GM21825 (cell line): ENCODE results near the gene VPS13D.
"Not testable (repeated sequence)": the region's sequence is repeated elsewhere in the genome, so short reads cannot be mapped to it uniquely, and the experiment has no call there.

ENCODE experiments used
- ATAC-seq: cut with Tn5 transposase; IDR thresholded peaks from one replicate; pipeline ENCODE4 v1.9.1; 2021; ENCODE audit warnings: mild to moderate bottlenecking, moderate library complexity; ENCODE audit not compliant: unreplicated experiment

Gene VPS13D

DNA sequence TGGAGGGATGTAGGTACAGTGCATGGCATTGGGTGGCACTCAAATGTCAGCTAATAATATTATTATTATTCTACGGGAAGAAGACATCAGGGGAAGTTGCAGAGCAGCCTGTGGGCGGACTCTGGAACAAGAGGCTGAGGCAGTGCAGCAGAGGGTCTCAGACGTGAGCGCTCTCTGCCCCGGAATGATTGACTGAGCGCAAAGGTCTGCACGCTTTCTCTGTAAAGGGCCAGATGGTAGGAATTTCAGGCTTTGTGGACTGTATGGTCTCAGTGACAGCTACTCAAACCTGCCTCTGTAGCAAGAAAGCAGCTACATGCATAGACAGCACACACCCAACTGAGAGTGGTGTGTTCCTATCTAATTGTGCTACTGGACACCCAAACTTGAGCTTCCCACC, 29.6 kb upstream of the VPS13D start:
- no peak for ATAC-seq

- ATAC-seq = no peak
These were observed 28.3 kb upstream of the VPS13D start for GRCh38 chr1:12201352-12202189.

DNA sequence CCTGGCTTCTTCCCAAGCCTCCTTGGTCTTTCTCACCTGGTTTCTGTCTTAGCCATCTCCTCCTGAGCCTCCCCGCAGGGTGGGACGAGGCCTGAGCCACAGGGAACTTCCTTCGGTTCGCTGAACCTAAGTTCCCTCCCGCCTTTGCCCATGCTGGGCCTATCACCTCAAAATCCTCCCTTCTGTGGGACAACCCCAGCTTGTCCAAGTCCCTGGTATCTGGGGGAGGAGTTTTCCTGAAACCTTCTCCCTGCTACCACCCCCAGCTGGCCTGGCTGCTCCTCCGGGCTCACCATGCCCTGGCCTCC, 27.7 kb upstream of the VPS13D start:
- no peak for ATAC-seq

DNA sequence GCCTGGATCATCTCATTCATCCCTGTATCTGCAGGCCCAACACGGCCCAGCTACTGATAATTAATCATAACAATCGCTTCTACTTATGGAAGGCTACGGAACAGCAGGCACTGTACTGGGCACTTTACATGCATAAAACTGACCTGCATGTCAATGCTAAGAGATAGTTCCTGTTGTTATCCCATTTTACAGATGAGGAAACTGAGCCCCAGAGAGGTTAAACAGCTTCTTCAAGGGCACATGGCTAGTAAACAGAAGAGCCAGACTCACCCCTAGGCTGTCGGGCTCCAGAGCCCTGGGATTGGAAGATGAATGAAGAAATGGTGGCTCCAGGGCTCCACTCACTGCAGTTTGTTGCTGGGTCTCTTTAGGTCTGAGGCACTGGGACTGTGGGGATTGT, 27.3 kb upstream of the VPS13D start:
- no peak for ATAC-seq

GRCh38 chr1:12203216-12204007, 26.4 kb upstream of the VPS13D start:
- ATAC-seq = no peak

GRCh38 chr1:12204140-12204539, 25.7 kb upstream of the VPS13D start:
- ATAC-seq = no peak

DNA sequence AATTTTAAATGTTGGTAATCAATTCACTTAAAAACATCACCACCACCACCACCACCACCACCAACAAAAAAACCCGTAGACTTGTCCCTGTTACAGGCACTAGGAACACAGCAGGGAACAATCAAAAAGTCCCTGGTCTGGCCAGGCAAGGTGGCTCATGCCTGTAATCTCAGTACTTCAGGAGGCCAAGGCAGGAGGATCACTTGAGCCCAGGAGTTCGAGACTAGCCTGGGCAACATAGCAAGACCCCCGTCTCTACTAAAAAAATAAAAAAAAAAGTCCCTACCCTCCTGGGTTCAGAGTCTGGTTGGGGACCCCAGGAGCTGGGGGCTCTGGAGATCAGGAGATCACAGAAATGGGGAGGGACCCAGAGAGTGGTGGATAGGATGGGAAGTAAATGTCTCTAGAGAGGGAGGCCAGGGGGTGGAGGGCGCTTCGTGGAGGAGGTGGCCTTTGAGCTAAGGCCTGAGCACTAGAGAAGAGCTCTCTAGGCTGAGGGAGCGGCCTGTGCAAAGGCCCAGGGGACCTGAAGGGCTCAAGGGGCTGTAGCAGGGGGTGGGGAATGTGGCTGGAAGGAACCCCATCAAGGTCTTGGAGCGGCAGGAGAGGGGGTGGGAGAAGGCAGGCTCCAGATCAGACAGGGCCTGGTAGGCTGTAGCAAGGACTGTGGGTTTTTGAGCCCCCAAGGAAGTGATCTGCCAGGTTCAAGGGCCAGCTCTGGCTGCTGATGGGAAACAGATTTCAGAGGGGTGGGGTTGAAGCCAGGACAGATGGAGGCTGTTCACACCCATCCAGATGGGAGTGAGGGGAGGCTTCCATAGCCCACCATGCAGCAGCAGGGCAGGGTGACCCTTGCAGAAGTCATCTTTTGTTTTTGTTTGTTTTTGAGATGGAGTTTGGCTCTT, 24.8 kb upstream of the VPS13D start:
- no peak for ATAC-seq

DNA sequence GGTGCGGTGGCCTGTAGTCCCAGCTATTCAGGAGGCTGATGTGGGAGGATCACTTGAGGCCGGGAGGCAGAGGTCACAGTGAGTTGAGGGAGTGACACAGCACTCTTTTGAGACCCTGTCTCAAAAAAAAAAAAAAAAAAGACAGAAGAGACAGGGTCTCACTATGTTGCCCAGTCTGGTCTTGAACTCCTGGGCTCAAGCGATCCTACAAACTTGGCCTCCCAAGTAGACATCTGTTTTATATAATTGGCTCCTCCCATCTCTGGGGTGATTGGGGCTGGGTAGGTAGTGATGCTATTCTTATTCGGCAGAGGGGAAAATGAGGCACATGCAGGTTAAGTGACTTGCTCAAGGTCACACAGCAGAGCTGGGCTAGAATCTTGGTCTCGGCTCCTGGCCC, 23.6 kb upstream of the VPS13D start:
- no peak for ATAC-seq

DNA sequence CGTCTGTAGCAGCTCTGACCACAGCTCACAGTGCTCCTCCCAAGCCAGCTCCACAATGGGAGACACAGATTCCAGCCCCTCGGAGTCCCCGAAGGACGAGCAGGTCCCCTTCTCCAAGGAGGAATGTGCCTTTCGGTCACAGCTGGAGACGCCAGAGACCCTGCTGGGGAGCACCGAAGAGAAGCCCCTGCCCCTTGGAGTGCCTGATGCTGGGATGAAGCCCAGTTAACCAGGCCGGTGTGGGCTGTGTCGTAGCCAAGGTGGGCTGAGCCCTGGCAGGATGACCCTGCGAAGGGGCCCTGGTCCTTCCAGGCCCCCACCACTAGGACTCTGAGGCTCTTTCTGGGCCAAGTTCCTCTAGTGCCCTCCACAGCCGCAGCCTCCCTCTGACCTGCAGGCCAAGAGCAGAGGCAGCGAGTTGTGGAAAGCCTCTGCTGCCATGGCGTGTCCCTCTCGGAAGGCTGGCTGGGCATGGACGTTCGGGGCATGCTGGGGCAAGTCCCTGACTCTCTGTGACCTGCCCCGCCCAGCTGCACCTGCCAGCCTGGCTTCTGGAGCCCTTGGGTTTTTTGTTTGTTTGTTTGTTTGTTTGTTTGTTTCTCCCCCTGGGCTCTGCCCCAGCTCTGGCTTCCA, 22.9 kb upstream of the VPS13D start:
- no peak for ATAC-seq

DNA sequence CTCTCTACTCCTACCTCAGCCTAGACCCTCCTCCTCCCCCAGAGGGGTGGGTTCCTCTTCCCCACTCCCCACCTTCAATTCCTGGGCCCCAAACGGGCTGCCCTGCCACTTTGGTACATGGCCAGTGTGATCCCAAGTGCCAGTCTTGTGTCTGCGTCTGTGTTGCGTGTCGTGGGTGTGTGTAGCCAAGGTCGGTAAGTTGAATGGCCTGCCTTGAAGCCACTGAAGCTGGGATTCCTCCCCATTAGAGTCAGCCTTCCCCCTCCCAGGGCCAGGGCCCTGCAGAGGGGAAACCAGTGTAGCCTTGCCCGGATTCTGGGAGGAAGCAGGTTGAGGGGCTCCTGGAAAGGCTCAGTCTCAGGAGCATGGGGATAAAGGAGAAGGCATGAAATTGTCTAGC, 21.6 kb upstream of the VPS13D start:
- no peak for ATAC-seq

DNA sequence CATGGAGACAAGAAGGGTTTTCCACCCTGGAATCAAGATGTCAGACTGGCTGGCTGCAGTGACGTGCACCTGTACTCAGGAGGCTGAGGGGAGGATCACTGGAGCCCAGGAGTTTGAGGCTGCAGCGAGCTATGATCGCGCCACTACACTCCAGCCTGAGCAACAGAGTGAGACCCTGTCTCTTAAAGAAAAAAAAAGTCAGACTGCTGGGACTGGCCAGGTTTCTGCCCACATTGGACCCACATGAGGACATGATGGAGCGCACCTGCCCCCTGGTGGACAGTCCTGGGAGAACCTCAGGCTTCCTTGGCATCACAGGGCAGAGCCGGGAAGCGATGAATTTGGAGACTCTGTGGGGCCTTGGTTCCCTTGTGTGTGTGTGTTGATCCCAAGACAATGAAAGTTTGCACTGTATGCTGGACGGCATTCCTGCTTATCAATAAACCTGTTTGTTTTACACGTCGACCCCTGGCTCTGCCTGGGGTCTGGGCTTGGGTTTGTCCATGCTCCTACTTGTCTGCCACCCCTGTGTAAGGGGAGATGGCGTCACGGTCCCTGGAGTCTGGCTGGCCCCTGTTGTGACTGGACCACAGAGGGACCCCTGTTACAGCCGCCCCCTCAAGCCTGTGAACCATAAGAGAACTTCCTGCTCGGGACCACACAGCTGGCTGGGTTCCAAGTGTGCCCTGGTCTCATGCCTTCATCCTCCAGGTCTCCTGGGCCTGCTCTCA, 20.9 kb upstream of the VPS13D start:
- ATAC-seq = no peak

GRCh38 chr1:12209495-12209832, 20.4 kb upstream of the VPS13D start:
- ATAC-seq = no peak

- no peak for ATAC-seq
These were observed 14.5 kb upstream of the VPS13D start for GRCh38 chr1:12215118-12215961.

GRCh38 chr1:12219800-12220199, 10.0 kb upstream of the VPS13D start:
- ATAC-seq = no peak

GRCh38 chr1:12220890-12221289, 8.9 kb upstream of the VPS13D start:
- no peak for ATAC-seq

- ATAC-seq = not testable (repeated sequence)
These were observed 7.1 kb upstream of the VPS13D start for GRCh38 chr1:12222700-12223099.

- ATAC-seq = not testable (repeated sequence)
These were observed 5.7 kb upstream of the VPS13D start for GRCh38 chr1:12224092-12224491.

GRCh38 chr1:12228979-12229378, 851 bp upstream of the VPS13D start:
- no peak for ATAC-seq

GRCh38 chr1:12229386-12229834, 420 bp upstream of the VPS13D start:
- no peak for ATAC-seq
